Endothelial cell of umbilical vein (primary cell): ENCODE measurements around the gene LPP. TPM values are rescaled to one million over a fixed set of nuclear protein-coding genes. Genes with fewer than 3 reads are reported as not detected.

ENCODE experiments used
- BruUV-seq: library from RNA; stranded (reverse); fragments of 400-500 nt; replicated peaks from 2 replicates; lab custom pipeline; 2021; lab: Mats Ljungman, UMichigan
- CTCF ChIA-PET: fragments of 300-600, 350-600 bp; sonication (Branson Sonifier 250); formaldehyde crosslinking; loops from one replicate; lab custom pipeline; 2021; ENCODE audit warnings: antibody characterized with exemption, inconsistent platforms; lab: Charles Lee
- POLR2A ChIA-PET: fragments of 300-600, 350-600 bp; sonication (Branson Sonifier 250); formaldehyde crosslinking; loops from one replicate; lab custom pipeline; 2021; ENCODE audit warnings: antibody characterized with exemption, inconsistent platforms; lab: Charles Lee
- DNase-seq: peaks from one replicate; pipeline ENCODE4 v3.0.0-alpha.2; 2011; ENCODE audit warnings: low read depth, low spot score
- FAIRE-seq: peaks from 2 replicates; lab custom pipeline; 2011; peaks lifted over from hg19 to GRCh38; lab: Jason Lieb, UNC
- H2AFZ ChIP-seq: 2 replicates; pipeline ENCODE4 v1.6.0; 2012; ENCODE audit warnings: low read depth, low read length, control low read depth, inconsistent platforms
- H3K27ac ChIP-seq: 2 replicates; pipeline ENCODE4 v1.5.1; 2011; ENCODE audit warnings: low read depth, mild to moderate bottlenecking, control low read depth, low read length, moderate library complexity; ENCODE audit not compliant: insufficient read depth
- H3K27me3 ChIP-seq, 2 experiments: 2 replicates each; pipeline versions ENCODE4 v1.6.0 to v1.6.1; 2011; ENCODE audit warnings: low read length in 2 of 2, mixed read lengths in 1 of 2; ENCODE audit not compliant: control insufficient read depth in 2 of 2, insufficient read depth in 2 of 2
- H3K36me3 ChIP-seq, 2 experiments: 2 replicates in 1 of 2; 3 replicates in 1 of 2; pipeline ENCODE4 v1.5.1; 2011; ENCODE audit warnings: low read length in 2 of 2, mild to moderate bottlenecking in 1 of 2, moderate library complexity in 1 of 2; ENCODE audit not compliant: control insufficient read depth in 2 of 2, insufficient read depth in 2 of 2; ENCODE audit errors: extremely low read depth in 1 of 2
- H3K4me1 ChIP-seq: 3 replicates; pipeline ENCODE4 v1.5.1; 2011; ENCODE audit warnings: mild to moderate bottlenecking, low read length; ENCODE audit not compliant: control insufficient read depth, insufficient read depth; ENCODE audit errors: extremely low read depth
- H3K4me2 ChIP-seq: 2 replicates; pipeline ENCODE4 v1.6.1; 2011; ENCODE audit warnings: low read length, control low read depth, mixed read lengths; ENCODE audit not compliant: insufficient read depth
- H3K4me3 ChIP-seq, 3 experiments: fragments of 200-600 bp in 1 of 3; sonication (generic), shearing (Covaris generic) in 1 of 3; replicated peaks in 1 of 3; 2 replicates each; pipeline ENCODE4 v1.5.1; 2011 to 2016; ENCODE audit warnings: control low read depth in 3 of 3, low read length in 3 of 3, mild to moderate bottlenecking in 2 of 3, inconsistent platforms in 1 of 3, low read depth in 1 of 3, moderate library complexity in 1 of 3; ENCODE audit not compliant: insufficient read depth in 1 of 3
- H3K79me2 ChIP-seq: 2 replicates; pipeline ENCODE4 v1.6.0; 2012; ENCODE audit warnings: low read length, inconsistent platforms; ENCODE audit not compliant: control insufficient read depth, insufficient read depth
- H3K9ac ChIP-seq: replicated peaks from 2 replicates; pipeline ENCODE3; 2011; ENCODE audit warnings: low read length, control low read depth; ENCODE audit not compliant: insufficient read depth; ENCODE audit errors: extremely low read depth
- H3K9me1 ChIP-seq: replicated peaks from 3 replicates; pipeline ENCODE4 v1.6.0; 2011; ENCODE audit warnings: mild to moderate bottlenecking, low read length; ENCODE audit not compliant: control insufficient read depth, insufficient read depth; ENCODE audit errors: extremely low read depth
- H3K9me3 ChIP-seq: replicated peaks from 2 replicates; pipeline ENCODE4 v1.5.1; 2012; ENCODE audit warnings: low read length, inconsistent platforms; ENCODE audit not compliant: control insufficient read depth, insufficient read depth
- H4K20me1 ChIP-seq: replicated peaks from 2 replicates; pipeline ENCODE3; 2011; ENCODE audit warnings: mild to moderate bottlenecking, low read length; ENCODE audit not compliant: control insufficient read depth, insufficient read depth; ENCODE audit errors: extremely low read depth
- EZH2 ChIP-seq: IDR thresholded peaks from 2 replicates; pipeline ENCODE4 v1.6.1; 2012; ENCODE audit warnings: borderline replicate concordance, low read depth, mild to moderate bottlenecking, moderate library complexity, low read length, inconsistent platforms; ENCODE audit not compliant: severe bottlenecking
- FOS ChIP-seq: IDR thresholded peaks from 2 replicates; pipeline ENCODE4 v1.6.1; 2011; ENCODE audit warnings: mild to moderate bottlenecking, low read length, moderate library complexity, borderline replicate concordance; ENCODE audit not compliant: insufficient read depth
- GATA2 ChIP-seq: IDR thresholded peaks from 2 replicates; pipeline ENCODE4 v1.7.0; 2011; ENCODE audit warnings: low read depth, mild to moderate bottlenecking, moderate library complexity, mixed read lengths, low read length; ENCODE audit not compliant: insufficient read length, insufficient read depth
- JUN ChIP-seq: IDR thresholded peaks from 2 replicates; pipeline ENCODE4 v1.6.1; 2011; ENCODE audit warnings: borderline replicate concordance, low read depth; ENCODE audit not compliant: insufficient read length, insufficient read depth
- MYC ChIP-seq: IDR thresholded peaks from one replicate; pipeline ENCODE4 v1.6.1; 2011; ENCODE audit warnings: mild to moderate bottlenecking, low read depth, low read length
- POLR2A ChIP-seq: IDR thresholded peaks from 2 replicates; pipeline ENCODE4 v1.6.1; 2012; ENCODE audit warnings: low read depth, mild to moderate bottlenecking, control low read depth, low read length
- POLR2AphosphoS5 ChIP-seq: IDR thresholded peaks from 2 replicates; pipeline ENCODE4 v1.6.1; 2012; ENCODE audit warnings: low read depth, mild to moderate bottlenecking, control low read depth, low read length, moderate library complexity; ENCODE audit not compliant: insufficient read depth
- dilution Hi-C: fragments of 300-500 bp; cut with MboI; formaldehyde crosslinking; loops from one replicate; pipeline ENCODE4 v1.15.0; 2019; ENCODE audit warnings: low sequenced_read_pairs; ENCODE audit not compliant: extremely low pct_ligation_motif_present
- intact Hi-C: fragments of 100-400 bp; cut with micrococcal nuclease; formaldehyde crosslinking; loops from one replicate; pipeline ENCODE4 v1.10.0; 2022
- polyA plus RNA-seq, 4 experiments: library from polyadenylated mRNA; depleted of rRNA in 3 of 4; stranded (reverse) in 3 of 4; unstranded in 1 of 4; fragments of >200 nt; gene quantifications; 2 replicates each; pipeline versions ENCODE4 v1.2.1 to v1.2.3, GENCODE V29; 2011 to 2012; ENCODE audit warnings: missing spikeins in 1 of 4
- total RNA-seq: library from RNA; stranded (reverse); gene quantifications from 2 replicates; pipeline ENCODE4 v1.2.3, GENCODE V29; 2021
- TF ChIP-seq, protein P1 (sequence below): IDR thresholded peaks from 2 replicates; pipeline ENCODE4 v1.6.1; 2011; ENCODE audit not compliant: insufficient read depth, insufficient read length
- TF ChIP-seq, protein P2 (sequence below), 2 donors: IDR thresholded peaks; 1 replicate in 1 of 2; 2 replicates in 1 of 2; pipeline ENCODE4 v1.5.1; 2011; ENCODE audit warnings: low read length in 2 of 2, mild to moderate bottlenecking in 2 of 2, moderate library complexity in 2 of 2, control low read depth in 1 of 2, inconsistent platforms in 1 of 2, low read depth in 1 of 2; ENCODE audit not compliant: insufficient read depth in 1 of 2; ENCODE audit errors: extremely low read depth in 1 of 2

Gene LPP
- total and polyA plus RNA-seq, 2 donors (not counting 3 experiments of a cell fraction or from before 2014, with no cell fraction given): 16.9 to 153 TPM

DNA sequence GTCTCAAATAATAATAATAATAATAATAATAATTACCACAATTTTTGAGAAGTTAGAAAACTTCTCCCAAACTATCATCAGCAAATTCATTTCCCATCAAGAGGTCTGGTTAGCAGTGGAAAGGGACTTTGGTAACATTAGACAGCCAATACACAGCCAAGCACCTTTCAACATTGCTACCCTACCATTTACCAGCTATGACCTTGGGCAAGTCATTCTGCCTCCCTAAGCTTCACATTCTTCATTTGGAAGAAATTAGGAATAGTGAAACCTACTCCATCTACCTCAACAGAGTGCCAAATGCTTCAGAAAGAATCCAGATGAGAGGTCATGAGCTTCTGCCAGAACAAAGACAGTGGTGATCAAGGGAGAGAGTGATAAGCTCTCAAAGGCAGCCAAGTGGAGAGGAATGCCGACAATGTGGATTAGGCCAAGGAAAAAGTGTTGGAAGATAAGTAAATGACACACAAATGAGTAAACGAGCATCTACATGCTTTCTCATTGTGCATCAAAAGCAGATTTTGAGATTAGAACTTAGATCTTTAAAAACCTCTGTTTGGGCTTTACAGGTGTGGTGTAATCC, 42.9 kb upstream of the LPP start:
- POLR2A ChIA-PET: no interaction called here
- intact Hi-C loops: no loop called here

More for the DNA sequence above, 42.9 kb upstream of the LPP start:
- Histone ChIP-seq H3K4me3 (no peak overlapping the region), H3K4me1 (no peaks in the 10 kb centered on the region), H3K79me2 (no peaks in the 10 kb centered on the region), H3K9ac (no peak overlapping the region), H3K9me3 (no peaks in the 10 kb centered on the region), H3K4me2 (no peak overlapping the region), H3K36me3 (no peaks in the 10 kb centered on the region), H4K20me1 (no peaks in the 10 kb centered on the region), H3K27me3 (peaks cover 4 to 7% of the 10 kb centered on the region in 2 experiments), H2AFZ (no peak overlapping the region), H3K9me1 (no peaks in the 10 kb centered on the region), H3K27ac (no peak overlapping the region)
- no TSS peak for BruUV-seq
- FAIRE-seq (no peak), DNase-seq (no peak)
- dilution Hi-C loops: no loop called here
- CTCF ChIA-PET: interaction anchor here (1.0 to 1.4 kb wide), 2 partner anchors 16 to 29 kb away, joined by 3 to 8 read pairs; no protein-coding TSS in a partner anchor
- no peak for TF ChIP-seq EZH2
- no peak for TF ChIP-seq POLR2AphosphoS5
- TF ChIP-seq, protein P1, sequence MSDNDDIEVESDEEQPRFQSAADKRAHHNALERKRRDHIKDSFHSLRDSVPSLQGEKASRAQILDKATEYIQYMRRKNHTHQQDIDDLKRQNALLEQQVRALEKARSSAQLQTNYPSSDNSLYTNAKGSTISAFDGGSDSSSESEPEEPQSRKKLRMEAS: no peak
- no peak for TF ChIP-seq JUN
- TF ChIP-seq, protein P2, sequence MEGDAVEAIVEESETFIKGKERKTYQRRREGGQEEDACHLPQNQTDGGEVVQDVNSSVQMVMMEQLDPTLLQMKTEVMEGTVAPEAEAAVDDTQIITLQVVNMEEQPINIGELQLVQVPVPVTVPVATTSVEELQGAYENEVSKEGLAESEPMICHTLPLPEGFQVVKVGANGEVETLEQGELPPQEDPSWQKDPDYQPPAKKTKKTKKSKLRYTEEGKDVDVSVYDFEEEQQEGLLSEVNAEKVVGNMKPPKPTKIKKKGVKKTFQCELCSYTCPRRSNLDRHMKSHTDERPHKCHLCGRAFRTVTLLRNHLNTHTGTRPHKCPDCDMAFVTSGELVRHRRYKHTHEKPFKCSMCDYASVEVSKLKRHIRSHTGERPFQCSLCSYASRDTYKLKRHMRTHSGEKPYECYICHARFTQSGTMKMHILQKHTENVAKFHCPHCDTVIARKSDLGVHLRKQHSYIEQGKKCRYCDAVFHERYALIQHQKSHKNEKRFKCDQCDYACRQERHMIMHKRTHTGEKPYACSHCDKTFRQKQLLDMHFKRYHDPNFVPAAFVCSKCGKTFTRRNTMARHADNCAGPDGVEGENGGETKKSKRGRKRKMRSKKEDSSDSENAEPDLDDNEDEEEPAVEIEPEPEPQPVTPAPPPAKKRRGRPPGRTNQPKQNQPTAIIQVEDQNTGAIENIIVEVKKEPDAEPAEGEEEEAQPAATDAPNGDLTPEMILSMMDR (IDR thresholded peaks at IDR 0.05; ENCODE audit: extremely low read depth in 1 of 2, insufficient read depth in 1 of 2, low read depth in 1 of 2, low read length in 2 of 2): no peak
- TF ChIP-seq MYC: no peak
- no peak for TF ChIP-seq FOS
- TF ChIP-seq GATA2: no peak
- no peak for TF ChIP-seq POLR2A
